Medulla oblongata (tissue), 1 donor: Measurements from ENCODE around the gene SV2B.

Source experiments
- DNase-seq: peaks from one replicate; pipeline ENCODE4 v3.0.0-alpha.2; 2015; ENCODE audit errors: extremely low spot score

Gene SV2B

DNA sequence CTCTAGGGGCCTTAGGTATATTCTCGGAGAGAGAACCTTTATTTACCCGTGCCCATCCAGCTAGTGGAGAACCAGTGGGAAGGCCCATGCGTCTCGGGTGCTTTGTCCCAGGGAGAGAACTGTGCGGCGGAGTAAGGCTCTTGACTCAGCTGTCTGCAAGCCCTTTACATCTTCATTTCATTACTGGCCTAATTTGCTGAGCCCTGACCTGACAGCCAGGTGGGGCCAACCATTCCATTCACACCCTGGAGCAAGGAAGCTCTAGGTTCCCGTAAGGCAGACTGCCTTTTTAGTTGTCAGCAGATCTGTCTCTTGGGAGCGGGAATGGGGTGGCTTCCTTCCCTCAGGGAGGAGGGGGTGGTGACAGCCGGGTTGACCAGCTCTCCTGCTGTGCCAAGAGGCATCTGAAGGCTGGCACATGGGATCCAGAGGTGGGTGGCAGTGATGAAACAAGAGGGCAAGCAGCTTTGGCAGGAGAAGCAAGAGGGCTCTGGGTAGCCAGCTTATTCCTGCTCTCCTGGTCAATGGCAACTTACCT, 36.4 kb downstream of the SV2B start:
- no peak for DNase-seq

DNA sequence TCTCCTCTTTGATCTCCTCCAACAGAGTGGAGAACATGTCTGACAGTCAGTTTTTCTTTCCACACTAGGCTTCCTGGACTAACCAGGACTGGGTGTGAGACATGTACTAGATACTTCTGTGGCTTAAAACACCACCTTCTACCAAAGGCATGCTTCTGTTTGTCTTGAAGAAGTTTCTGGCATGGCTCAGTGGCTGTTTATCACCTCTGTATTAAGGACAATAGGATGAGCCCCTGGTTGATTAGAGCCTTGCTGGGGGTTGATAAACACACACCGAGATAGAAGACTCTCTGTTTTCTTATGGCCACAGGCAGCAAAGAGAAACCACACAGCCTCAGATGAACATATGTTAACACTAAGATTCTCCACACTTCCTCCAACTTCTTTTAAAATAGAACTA, 40.5 kb downstream of the SV2B start:
- no peak for DNase-seq

DNA sequence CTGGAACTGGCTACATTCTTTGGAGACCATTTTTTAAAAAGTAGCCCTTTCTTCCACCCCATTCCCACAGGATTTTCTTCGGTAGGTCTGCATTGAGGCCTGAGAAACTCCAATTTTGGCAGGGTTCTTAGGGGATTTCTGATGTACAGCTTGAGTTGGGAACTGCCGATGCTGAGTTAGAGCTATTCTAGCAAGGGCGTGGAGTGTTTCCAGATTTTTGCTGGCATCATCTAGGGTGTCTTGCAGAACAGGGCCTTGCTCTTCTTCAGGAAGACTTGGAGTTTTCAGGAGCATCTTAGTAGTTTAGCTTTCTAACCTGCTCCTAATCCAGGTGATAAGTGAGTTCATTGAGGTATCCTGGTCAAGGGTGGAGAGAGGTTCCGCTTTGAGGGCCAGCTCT, 41.0 kb downstream of the SV2B start:
- no peak for DNase-seq

GRCh38 chr15:91142106-91142744, 42.2 kb downstream of the SV2B start:
- peak; percentile 13 for DNase-seq

- DNase-seq = no peak
These were observed 42.9 kb downstream of the SV2B start for GRCh38 chr15:91142946-91143345.

DNA sequence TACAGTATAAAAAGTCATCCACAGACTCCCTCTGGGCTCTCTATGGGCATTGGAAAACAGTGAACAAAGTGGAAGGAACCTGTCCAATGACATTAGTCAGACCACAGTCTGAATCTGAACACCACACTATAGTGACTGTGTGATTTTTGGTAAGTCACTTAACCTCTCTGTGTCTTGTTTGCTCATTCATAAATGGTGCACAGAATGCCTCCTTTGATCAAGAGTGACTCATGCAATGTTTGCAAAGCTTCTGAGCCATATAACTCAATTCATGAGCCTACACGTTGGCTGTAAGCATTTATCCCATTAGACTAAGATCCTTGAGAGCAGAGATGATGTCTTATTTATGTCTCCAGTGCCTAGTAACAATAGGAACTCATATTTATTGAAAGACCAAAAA, 46.7 kb downstream of the SV2B start:
- no peak for DNase-seq

- DNase-seq = no peak
These were observed 48.2 kb downstream of the SV2B start for GRCh38 chr15:91148243-91148642.

DNA sequence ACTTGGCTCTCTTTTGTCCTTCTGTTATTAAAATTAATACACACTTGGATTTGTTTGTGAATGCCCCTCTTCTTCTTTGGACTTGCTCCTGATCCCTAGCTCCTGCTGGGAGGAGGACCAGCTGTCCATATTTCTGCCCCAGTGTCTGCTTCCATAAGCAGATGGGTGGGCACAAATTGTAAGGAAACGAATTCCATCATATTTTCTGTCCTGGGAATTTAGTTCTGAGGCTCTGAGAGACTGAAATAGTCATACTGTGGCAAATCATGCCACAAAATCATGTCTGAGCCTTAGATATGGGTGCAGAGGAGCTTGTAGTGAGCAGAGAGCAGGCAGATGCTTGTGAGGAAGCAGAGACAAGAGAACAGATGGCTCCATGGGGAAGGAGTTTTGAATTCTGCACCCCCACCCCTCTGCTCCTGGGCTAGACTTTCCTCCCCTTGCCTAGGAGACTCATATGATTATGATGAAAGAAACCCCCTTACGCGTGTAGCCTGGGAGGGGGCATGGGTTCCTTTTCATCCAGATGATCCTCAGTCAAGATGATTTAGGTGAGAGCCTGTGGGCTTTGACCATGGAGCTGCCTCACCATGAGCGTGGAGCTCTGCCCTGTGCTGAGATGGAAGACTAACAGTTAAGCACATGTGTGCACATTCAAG, 50.6 kb downstream of the SV2B start:
- no peak for DNase-seq

DNA sequence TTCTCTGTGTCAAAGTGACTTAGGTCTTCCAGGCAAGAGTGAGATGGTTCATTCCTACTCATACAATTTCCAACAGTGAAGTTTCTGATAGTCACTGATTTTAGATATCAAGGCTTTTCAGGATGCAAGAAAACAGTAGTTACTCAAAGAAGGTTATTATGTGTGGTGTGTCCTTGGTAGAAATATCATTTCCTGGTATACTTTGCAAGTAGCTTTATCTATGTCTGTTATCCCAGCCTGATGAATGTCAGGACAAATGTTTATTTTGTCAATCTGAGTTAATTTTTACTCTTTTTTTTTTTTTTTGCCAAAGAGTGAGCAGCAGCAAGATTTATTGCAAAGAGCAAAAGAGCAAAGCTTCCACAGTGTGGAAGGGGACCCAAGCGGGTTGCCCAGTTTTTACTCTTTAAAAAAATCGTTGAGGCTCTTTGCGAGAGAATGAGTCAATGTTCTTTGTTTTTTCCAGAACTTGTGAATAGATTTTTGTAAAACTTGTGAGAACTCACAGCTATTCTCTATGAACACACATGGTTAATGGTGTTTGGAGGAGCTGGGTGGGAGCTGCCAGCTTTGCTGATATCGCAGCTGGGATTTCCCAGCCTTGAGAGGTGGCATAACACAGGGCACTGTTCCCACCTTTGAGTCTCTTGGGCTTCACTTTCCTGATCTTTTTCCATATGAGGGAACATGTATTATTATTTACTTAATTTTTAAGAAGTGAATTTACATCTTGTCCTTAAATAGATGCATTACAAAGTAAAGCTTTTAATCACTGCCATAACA, 51.9 kb downstream of the SV2B start:
- DNase-seq = no peak

DNA sequence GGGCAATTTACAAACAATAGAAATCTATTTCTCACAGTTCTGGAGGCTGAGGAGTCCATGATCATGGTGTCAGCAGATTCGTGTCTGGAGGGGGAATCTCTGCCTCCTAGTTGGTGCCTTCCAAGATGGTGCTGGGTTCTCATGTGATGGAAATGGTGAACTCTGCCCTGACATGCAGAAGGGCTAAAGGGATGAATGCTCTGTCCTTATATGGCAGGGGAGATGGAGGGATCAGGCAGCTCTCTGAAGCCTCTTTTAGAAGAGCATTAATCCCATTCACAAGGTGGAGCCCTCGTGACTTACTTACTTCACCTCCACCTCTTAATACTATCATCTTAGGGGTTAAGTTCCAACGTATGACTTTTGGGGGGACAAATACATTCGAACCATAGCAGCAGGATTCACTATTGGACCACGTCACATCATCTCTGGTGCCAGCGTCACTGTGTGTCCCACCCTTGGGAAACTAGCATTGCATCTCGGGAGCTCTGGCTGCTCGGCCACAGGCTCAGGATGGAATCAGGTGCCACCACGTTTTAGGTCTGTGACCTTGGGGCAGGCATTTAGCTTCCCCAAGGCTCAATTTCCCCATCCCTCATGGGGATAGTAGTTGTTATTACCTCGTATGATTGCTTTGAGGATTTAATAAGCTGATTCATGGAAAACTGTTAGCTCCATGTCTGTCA, 53.0 kb downstream of the SV2B start:
- no peak for DNase-seq

- no peak for DNase-seq
These were observed 53.9 kb downstream of the SV2B start for GRCh38 chr15:91153954-91154353.

DNA sequence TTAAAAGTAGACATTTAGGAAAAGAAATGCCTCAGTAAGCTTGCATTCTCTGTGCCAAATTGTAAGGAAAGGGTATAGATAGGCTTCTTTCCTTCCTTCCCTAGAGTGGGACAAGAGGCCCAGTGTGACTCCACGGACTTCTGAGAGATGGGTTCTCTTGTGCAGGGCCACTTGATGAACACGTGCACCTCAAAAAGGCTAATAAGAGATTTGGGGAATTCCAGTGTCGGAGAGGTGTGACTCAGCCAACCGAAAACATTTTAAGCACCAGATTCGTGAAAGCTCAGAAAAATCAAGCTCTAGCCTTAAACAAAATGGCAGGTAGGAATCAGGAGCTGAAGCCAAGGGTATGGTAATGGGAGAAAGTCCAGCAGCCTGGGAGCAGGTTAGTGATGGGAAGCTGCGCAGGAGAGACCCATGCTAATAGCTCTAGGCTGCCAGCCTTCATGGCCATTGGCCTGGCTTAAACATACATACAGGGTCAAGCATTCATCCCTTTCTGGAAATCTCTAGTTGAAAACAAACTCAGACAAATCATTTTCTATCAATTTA, 56.2 kb downstream of the SV2B start:
- no peak for DNase-seq

GRCh38 chr15:91158415-91159394, 58.6 kb downstream of the SV2B start:
- DNase-seq = no peak

DNA sequence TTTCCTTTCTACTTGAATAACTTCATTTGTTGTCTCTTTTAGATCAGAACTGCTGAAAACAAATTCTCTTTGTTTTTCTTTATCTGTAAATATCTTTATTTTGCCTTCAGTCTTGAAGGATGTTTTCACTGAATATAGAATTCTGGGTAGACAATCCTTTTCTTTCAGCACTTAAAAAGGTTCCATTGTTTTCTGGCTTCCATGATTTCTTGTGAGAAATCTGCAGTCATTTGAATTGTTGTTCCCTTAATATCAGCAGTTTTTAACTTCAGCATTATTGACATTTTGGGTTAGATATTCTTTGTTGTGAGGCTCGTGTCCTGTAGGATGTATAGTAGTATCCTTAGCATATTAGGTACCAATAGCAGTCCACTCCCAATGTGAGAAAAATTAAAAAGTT, 65.8 kb downstream of the SV2B start:
- no peak for DNase-seq

- no peak for DNase-seq
These were observed 68.4 kb downstream of the SV2B start for GRCh38 chr15:91168457-91168856.

DNA sequence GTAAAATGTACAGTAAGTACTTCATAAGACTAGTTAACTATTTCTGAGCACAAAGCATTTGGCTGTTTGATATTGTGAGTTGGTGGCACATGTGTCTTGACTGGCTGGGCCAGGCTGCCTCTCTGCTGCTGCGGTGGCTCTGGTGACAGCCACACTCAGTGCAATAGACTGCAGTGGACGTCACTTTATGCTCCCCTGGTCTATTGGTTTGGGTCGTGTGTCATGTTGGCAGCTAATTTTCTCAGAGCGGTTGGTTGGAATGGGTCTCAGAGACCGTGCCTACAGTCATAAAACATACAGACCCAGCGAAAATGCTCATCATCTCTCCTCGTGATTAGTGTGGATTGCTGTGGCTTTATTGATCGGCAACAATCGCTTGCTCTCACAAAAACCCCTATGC, 71.3 kb downstream of the SV2B start:
- DNase-seq = no peak

- no peak for DNase-seq
These were observed 82.0 kb downstream of the SV2B start for GRCh38 chr15:91182101-91182500.

- DNase-seq = no peak
These were observed 83.5 kb downstream of the SV2B start for GRCh38 chr15:91183596-91183995.

DNA sequence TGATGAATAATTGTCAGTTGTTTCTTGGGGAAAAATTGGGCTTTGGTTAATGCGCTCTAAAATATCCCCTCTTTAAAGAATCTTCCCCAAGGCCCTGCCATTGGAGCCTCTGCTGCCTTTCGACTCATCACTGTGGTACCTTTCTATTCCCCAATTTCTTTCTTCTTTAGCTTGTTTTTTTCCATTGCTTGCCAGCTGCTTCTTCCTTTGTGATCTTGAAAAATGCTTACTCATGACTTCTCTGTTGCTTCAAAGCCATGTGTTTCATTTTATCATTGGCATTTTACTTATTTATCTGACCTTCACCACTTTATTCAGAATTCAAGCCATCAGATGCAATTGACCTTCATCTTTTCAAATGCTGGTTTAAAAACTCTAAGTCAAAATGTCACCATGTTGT, 84.4 kb downstream of the SV2B start:
- DNase-seq = no peak

GRCh38 chr15:91186904-91187656, 87.0 kb downstream of the SV2B start:
- DNase-seq = no peak
